ENCODE results near the gene DLX6. TPM values are rescaled to one million over a fixed set of nuclear protein-coding genes. Genes with fewer than 3 reads are reported as not detected.

Gene DLX6
- total and polyA plus RNA-seq, 2 experiments from 2014 or later = not detected

DNA sequence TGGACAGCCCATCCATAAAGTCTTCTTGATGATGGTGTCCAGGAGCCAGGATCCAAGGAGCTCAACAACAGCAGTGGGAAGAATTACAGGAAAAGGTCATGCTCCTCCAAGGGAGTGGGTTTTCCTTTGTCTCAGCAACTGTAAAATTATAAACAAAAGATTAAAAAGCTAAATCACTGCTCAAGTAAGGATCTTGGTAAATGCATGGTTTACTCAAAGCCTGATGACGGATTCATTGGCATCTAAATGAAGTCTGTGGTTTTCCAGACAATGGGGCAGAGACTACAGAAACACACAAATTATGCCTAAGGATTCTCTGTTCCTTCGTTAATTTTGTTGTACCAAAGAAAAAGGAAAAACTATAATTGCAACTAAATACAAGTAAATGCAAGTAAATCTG, 36.4 kb upstream of the DLX6 start:
- H3K9me2 ChIP-seq (ENCODE audit: insufficient read depth) = 0 out of 2 replicates have a peak, but pooled peaks cover 2% of the 10 kb centered on the region
- DNase-seq (ENCODE audit: low spot score) (no peak), ATAC-seq (no peak)
- Mint-ChIP-seq H3K4me3 (no peak overlapping the region), H3K27me3 (ENCODE audit: insufficient read depth, low read depth, poor library complexity) (peaks cover 5% of the 10 kb centered on the region), H3K9me3 (no peaks in the 10 kb centered on the region), H3K4me1 (no peaks in the 10 kb centered on the region), H3K36me3 (ENCODE audit: low read depth) (no peaks in the 10 kb centered on the region), H3K27ac (no peak overlapping the region)
- no peaks in the 10 kb centered on the region for H3K36me3 ChIP-seq (ENCODE audit: insufficient read depth)
- no peaks in the 10 kb centered on the region; the same call in 1 of the 2 replicates for H4K20me1 ChIP-seq (replicated peaks; ENCODE audit: insufficient read depth)
- no peak for TF ChIP-seq NANOG (IDR thresholded peaks at IDR 0.05; ENCODE audit: borderline replicate concordance)
- no peak for TF ChIP-seq POLR2AphosphoS5 (IDR thresholded peaks at IDR 0.05; ENCODE audit: low read depth)
- no peak for TF ChIP-seq EZH2 (IDR thresholded peaks at IDR 0.05; ENCODE audit: low read depth, unreplicated experiment)
- TF ChIP-seq, protein P1, sequence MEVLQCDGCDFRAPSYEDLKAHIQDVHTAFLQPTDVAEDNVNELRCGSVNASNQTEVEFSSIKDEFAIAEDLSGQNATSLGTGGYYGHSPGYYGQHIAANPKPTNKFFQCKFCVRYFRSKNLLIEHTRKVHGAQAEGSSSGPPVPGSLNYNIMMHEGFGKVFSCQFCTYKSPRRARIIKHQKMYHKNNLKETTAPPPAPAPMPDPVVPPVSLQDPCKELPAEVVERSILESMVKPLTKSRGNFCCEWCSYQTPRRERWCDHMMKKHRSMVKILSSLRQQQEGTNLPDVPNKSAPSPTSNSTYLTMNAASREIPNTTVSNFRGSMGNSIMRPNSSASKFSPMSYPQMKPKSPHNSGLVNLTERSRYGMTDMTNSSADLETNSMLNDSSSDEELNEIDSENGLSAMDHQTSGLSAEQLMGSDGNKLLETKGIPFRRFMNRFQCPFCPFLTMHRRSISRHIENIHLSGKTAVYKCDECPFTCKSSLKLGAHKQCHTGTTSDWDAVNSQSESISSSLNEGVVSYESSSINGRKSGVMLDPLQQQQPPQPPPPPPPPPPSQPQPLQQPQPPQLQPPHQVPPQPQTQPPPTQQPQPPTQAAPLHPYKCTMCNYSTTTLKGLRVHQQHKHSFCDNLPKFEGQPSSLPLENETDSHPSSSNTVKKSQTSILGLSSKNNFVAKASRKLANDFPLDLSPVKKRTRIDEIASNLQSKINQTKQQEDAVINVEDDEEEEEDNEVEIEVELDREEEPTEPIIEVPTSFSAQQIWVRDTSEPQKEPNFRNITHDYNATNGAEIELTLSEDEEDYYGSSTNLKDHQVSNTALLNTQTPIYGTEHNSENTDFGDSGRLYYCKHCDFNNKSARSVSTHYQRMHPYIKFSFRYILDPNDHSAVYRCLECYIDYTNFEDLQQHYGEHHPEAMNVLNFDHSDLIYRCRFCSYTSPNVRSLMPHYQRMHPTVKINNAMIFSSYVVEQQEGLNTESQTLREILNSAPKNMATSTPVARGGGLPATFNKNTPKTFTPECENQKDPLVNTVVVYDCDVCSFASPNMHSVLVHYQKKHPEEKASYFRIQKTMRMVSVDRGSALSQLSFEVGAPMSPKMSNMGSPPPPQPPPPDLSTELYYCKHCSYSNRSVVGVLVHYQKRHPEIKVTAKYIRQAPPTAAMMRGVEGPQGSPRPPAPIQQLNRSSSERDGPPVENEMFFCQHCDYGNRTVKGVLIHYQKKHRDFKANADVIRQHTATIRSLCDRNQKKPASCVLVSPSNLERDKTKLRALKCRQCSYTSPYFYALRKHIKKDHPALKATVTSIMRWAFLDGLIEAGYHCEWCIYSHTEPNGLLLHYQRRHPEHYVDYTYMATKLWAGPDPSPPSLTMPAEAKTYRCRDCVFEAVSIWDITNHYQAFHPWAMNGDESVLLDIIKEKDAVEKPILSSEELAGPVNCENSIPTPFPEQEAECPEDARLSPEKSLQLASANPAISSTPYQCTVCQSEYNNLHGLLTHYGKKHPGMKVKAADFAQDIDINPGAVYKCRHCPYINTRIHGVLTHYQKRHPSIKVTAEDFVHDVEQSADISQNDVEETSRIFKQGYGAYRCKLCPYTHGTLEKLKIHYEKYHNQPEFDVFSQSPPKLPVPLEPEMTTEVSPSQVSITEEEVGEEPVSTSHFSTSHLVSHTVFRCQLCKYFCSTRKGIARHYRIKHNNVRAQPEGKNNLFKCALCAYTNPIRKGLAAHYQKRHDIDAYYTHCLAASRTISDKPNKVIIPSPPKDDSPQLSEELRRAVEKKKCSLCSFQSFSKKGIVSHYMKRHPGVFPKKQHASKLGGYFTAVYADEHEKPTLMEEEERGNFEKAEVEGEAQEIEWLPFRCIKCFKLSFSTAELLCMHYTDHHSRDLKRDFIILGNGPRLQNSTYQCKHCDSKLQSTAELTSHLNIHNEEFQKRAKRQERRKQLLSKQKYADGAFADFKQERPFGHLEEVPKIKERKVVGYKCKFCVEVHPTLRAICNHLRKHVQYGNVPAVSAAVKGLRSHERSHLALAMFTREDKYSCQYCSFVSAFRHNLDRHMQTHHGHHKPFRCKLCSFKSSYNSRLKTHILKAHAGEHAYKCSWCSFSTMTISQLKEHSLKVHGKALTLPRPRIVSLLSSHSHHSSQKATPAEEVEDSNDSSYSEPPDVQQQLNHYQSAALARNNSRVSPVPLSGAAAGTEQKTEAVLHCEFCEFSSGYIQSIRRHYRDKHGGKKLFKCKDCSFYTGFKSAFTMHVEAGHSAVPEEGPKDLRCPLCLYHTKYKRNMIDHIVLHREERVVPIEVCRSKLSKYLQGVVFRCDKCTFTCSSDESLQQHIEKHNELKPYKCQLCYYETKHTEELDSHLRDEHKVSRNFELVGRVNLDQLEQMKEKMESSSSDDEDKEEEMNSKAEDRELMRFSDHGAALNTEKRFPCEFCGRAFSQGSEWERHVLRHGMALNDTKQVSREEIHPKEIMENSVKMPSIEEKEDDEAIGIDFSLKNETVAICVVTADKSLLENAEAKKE (CRISPR knock-in tag; IDR thresholded peaks at IDR 0.05) = no peak
- TF ChIP-seq, protein P2, sequence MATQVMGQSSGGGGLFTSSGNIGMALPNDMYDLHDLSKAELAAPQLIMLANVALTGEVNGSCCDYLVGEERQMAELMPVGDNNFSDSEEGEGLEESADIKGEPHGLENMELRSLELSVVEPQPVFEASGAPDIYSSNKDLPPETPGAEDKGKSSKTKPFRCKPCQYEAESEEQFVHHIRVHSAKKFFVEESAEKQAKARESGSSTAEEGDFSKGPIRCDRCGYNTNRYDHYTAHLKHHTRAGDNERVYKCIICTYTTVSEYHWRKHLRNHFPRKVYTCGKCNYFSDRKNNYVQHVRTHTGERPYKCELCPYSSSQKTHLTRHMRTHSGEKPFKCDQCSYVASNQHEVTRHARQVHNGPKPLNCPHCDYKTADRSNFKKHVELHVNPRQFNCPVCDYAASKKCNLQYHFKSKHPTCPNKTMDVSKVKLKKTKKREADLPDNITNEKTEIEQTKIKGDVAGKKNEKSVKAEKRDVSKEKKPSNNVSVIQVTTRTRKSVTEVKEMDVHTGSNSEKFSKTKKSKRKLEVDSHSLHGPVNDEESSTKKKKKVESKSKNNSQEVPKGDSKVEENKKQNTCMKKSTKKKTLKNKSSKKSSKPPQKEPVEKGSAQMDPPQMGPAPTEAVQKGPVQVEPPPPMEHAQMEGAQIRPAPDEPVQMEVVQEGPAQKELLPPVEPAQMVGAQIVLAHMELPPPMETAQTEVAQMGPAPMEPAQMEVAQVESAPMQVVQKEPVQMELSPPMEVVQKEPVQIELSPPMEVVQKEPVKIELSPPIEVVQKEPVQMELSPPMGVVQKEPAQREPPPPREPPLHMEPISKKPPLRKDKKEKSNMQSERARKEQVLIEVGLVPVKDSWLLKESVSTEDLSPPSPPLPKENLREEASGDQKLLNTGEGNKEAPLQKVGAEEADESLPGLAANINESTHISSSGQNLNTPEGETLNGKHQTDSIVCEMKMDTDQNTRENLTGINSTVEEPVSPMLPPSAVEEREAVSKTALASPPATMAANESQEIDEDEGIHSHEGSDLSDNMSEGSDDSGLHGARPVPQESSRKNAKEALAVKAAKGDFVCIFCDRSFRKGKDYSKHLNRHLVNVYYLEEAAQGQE (IDR thresholded peaks at IDR 0.05; ENCODE audit: unreplicated experiment) = no peak
- TF ChIP-seq EZH2phosphoT487 (IDR thresholded peaks at IDR 0.05; ENCODE audit: unreplicated experiment) = no peak
- no peak for TF ChIP-seq ZNF114 (CRISPR knock-in tag; IDR thresholded peaks at IDR 0.05)
- TF ChIP-seq, protein P3, sequence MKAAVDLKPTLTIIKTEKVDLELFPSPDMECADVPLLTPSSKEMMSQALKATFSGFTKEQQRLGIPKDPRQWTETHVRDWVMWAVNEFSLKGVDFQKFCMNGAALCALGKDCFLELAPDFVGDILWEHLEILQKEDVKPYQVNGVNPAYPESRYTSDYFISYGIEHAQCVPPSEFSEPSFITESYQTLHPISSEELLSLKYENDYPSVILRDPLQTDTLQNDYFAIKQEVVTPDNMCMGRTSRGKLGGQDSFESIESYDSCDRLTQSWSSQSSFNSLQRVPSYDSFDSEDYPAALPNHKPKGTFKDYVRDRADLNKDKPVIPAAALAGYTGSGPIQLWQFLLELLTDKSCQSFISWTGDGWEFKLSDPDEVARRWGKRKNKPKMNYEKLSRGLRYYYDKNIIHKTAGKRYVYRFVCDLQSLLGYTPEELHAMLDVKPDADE (IDR thresholded peaks at IDR 0.05) = no peak
- TF ChIP-seq, protein P4, sequence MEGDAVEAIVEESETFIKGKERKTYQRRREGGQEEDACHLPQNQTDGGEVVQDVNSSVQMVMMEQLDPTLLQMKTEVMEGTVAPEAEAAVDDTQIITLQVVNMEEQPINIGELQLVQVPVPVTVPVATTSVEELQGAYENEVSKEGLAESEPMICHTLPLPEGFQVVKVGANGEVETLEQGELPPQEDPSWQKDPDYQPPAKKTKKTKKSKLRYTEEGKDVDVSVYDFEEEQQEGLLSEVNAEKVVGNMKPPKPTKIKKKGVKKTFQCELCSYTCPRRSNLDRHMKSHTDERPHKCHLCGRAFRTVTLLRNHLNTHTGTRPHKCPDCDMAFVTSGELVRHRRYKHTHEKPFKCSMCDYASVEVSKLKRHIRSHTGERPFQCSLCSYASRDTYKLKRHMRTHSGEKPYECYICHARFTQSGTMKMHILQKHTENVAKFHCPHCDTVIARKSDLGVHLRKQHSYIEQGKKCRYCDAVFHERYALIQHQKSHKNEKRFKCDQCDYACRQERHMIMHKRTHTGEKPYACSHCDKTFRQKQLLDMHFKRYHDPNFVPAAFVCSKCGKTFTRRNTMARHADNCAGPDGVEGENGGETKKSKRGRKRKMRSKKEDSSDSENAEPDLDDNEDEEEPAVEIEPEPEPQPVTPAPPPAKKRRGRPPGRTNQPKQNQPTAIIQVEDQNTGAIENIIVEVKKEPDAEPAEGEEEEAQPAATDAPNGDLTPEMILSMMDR (conservative IDR thresholded peaks at IDR 0.05; ENCODE audit: low read depth in 2 of 2) = no peak
- no peak for TF ChIP-seq STAT1 (IDR thresholded peaks at IDR 0.05; ENCODE audit: unreplicated experiment)
- no peak for TF ChIP-seq ZNF331 (CRISPR knock-in tag; IDR thresholded peaks at IDR 0.05; ENCODE audit: low read depth)
- TF ChIP-seq JUNB (IDR thresholded peaks at IDR 0.05; ENCODE audit: unreplicated experiment) = no peak
- TF ChIP-seq CREB1 (CRISPR knock-in tag; IDR thresholded peaks at IDR 0.05; ENCODE audit: low read depth) = no peak
- H3K4me2 ChIP-seq = no peak overlapping the region
- no peak overlapping the region for H3K27ac ChIP-seq (ENCODE audit: low read depth)
- H3K27me3 ChIP-seq (ENCODE audit: insufficient read depth) = no peaks in the 10 kb centered on the region
- H3K4me1 ChIP-seq (ENCODE audit: insufficient read depth) = no peaks in the 10 kb centered on the region
- no peak overlapping the region for H2AFZ ChIP-seq
- H3K4me3 ChIP-seq = no peak overlapping the region
- no peaks in the 10 kb centered on the region for H3K79me2 ChIP-seq (replicated peaks; ENCODE audit: insufficient read depth)
- no peaks in the 10 kb centered on the region for H3F3A ChIP-seq (replicated peaks; ENCODE audit: low read depth)

Data from GM23338 (cell line).